Stimulated activated CD4-positive, alpha-beta T cell treated with anti-CD3 and anti-CD28 coated beads, Interleukin-4, amount 100 ng/mL, for 1 hour (primary cell): Measurements from ENCODE around the gene IFI30.

ENCODE experiments used
- DNase-seq: peaks from one replicate; pipeline ENCODE4 v3.0.0-alpha.2; 2020

Gene IFI30

DNA sequence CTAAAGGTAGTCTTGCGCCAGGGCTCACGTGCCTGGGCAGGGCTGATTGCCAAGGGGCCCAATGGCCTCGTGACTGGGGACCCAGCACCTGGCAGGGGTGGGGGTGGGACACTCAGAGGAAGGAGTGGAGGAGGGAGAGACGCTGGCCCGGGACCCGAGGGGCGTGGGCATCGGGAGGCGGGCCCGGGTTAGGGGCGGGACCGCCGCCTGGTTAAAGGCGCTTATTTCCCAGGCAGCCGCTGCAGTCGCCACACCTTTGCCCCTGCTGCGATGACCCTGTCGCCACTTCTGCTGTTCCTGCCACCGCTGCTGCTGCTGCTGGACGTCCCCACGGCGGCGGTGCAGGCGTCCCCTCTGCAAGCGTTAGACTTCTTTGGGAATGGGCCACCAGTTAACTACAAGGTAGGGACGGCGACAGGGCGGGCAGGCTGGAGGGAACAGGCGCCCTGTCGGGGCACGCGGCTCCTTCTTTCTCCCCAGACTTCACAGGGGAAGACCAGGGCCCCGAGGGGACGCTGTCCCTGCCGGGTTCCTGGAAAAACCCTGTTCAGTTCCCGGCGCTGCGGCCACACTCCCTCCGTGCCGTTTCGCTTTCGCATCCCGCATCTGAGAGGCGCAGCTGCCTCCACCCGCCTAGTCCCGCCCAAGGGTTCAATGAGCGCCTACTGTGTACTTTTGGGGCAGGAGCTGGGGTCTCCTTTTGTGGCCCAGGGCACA is at the start of gene IFI30:
TSS of gene IFI30 (plus strand) at position 242 of the 717 bp plus-strand sequence. CDS start at position 271, 29 bp downstream.
- peak; percentile 66 for DNase-seq

DNA sequence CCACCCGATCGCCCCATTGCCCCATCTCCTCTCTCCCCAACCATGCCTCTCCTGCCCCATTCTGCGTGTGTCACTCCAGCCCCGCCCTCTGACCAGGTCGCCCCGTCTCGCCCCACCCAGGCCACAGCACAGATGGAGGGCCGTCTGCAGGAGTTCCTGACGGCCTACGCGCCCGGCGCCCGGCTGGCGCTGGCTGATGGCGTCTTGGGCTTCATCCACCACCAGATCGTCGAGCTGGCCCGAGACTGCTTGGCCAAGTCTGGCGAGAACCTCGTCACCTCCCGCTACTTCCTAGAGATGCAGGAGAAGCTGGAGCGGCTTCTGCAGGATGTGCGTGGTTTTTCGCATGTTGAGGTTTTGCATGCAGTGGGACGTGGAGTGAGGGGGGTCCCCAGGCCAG is 49.8 kb upstream of the IFI30 start:
- no peak for DNase-seq

DNA sequence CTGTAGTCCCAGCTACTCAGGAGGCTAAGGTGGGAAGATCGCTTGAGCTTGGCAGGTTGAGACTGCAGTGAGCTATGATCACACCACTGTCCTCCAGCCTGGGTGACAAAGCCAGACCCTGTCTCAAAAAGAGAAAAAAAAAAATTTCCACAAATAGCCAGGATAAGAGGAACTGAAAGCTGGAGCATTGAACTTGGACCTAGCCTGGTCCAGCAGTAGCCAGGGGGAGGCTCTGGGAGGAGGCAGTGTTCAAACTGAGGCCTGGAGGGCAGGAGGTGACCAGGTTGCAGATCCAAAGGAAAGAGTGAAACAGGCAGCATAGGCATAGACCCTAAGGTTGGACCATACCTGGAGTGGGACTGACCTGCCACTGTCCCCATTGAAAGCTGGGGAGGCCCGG is 47.5 kb upstream of the IFI30 start:
- DNase-seq = no peak

DNA sequence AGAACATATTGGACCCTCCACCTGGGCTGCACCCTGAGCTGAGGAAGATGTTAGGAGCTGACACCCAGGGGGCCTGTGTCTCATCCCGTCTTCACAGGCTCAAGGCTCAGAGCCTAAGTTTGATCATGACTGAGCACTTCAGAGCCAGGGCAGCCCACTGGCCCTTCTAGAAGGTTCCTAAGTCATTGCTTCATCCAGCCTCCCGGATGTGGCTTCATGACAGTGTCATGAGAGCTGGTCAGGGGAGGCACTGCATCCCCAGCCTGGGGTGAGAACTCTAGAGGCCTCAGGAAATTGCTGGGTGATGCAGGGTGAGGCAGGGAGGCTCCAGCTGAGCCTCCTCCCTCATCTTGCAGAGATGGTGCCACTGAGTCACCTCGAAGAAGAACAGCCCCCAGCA is 45.6 kb upstream of the IFI30 start:
- no peak for DNase-seq

DNA sequence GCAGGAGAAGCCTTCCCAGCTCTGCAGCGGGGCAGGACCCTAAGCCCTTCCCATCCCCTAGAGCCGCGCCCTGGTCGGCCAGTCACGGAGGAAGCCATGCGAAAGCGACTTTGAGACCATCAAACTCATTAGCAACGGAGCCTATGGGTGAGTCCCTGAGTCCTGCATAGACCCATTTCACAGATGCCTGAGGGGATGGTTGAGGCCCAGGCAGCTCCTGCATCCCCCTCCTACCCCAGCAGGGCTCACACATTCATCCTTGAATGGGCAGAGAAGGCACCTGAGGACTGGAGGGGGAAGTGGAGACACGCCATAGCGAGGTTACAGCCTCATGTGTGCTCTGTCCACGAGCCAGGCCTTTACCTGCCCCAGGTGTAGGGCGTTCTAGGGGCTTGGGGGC is 44.8 kb upstream of the IFI30 start:
- DNase-seq = no peak

DNA sequence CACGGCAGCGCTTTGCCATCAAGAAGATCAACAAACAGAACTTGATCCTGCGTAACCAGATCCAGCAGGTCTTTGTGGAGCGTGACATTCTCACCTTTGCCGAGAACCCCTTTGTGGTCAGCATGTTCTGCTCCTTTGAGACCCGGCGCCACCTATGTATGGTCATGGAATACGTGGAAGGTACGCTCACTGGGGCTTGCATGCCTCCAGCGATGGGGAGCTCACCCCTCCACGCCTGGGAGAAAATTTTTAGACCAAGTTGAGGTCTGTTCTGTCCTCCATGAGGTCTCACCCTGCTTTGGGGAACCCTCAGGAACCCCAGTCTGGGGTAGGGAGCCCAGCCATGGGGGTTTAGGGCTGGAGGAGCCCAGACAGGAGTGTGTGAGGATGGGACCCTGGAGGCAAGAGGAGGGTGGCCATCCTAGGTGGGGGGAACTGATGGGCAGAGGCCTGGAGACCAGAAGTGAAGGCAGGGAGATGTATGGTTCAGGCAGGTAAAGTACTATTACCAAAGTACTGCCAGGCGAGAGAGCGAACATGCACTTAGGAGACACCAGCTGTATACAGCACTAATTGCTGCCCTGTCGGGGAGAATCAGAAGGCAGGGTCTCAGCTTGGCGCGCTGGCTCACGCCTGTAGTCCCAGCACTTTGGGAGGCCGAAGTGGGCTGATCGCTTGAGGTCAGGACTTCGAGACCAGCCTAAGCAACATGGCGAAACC is 42.9 kb upstream of the IFI30 start:
- DNase-seq = no peak

DNA sequence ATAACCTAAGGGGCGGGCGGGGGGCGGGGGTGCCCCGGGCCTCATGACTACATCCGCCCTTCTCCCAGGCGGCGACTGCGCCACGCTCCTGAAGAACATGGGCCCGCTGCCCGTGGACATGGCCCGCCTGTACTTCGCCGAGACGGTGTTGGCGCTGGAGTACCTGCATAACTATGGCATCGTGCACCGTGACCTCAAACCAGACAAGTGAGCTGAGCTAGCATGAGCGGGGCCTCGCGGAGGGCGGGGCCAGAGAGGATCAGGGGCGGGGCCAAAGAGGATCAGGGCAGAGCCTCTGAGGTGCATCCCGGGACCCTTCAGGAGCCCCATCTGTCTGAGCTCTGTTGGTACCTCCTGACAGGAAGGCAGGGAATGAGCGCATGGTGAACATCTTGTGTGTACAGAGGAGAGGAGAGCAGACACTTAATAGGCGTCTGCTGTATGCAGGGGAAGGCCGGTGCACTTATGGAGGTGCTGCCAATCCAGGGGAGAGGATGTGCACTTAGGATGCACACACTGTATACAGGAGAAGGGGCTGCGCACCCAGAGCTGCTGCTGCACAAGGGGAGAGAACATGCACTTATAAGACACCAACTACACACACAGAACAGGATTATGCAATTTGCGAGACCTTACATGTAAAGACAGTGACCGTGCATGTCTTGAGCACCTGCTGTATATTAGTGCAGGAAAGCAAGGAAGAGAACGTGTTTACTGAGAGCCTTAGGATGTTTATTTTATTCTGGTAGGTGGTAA is 41.6 kb upstream of the IFI30 start:
- no peak for DNase-seq

DNA sequence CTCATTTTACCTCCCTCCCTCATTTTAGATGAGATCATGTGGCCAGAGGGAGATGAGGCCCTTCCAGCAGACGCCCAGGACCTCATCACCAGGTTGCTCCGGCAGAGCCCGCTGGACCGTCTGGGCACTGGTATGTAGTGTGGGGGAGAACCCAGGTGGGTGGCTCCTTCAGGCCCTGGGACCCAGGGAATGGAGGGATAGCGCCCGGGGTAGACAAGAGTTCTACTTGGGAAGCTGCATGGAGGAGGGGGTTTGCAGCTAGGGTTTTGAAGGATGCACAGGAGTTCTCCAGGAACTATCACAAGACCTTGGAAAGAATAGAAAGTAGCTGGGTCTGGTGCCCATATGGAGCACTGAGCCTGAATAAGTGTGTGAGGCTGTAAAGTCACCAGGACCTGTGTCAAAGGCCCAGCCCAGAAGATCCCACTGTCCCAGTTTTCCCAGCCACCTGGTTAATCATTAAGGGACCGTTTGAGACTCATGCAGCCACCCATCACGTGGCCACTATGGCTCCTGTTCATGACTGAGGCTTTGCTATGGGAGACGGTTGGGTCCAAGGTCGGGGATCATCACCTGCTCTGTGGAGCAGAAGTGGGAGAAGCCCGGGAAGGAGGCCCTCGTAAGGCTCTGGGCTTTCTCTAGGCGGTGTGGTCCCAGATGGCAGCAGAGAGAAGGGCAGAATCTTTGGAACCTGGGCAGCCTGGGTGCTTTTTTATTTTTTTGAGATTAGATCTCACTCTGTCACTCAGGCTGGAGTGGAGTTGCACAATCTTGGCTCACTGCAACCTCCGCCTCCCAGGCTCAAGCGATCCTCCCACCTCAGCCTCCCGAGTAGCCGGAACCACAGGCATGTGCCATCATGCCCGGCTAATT is 37.7 kb upstream of the IFI30 start:
- no peak for DNase-seq

DNA sequence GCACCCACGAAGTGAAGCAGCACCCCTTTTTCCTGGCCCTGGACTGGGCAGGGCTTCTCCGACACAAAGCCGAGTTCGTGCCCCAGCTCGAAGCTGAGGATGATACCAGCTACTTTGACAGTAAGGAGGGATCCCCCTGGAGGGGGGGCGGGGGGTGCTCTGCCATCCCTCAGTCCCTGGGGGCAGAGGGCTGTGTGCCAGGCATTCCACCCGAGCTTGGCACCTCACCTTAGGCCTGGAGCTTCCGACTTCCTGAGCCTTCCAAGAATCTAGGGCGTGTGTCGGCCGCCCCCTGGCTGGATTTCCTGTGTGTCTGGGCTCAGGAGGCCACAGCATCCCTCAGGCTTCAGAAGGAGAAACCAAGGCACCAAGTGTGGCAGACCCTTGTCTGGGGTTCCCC is 36.4 kb upstream of the IFI30 start:
- DNase-seq = no peak

DNA sequence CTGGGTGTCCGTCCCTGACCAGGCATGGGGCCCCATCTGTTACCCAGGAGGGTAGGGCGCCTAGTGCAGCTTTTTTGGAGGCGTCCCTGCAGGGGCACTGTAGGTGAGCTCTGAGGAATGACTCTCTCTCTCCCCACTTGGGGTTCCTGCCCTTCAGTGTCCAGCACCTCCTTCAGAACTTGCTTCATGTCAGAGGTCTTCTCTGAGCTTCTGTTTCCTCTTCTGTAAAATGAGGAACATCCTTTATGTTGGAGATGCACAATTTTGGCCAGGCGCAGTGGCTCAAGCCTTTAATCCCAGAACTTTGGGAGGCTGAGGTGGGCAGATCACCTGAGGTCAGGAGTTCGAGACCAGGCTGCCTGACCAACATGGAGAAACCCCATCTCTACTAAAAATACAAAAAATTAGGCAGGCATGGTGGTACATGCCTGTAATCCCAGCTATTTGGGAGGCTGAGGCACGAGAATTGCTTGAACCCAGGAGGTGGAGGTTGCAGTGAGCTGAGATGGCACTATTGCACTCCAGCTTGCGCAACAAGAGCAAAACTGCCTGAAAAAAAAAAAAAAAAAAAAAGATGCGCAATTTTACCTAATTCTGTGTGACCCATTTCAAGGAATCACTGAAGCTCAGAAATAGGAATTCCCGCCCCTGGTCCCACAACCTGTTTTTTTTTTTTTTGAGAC is 35.8 kb upstream of the IFI30 start:
- DNase-seq = no peak

DNA sequence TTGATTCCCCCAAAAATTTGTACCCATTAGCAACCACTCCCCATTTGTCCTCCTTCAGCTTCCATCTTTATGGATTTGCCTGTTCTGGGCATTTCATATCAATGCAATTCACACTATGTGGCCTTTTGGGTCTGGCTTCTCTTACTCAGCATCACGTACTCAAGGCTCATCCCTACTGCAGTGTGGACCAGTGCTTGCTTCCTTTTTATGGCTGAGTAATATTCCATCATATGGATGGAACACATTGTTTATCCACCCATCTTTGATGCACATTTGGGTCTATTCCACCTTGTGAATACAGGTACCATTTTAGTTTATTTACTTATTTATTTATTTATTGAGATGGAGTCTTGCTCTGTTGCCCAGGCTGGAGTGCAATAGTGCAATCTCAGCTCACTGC is 33.1 kb upstream of the IFI30 start:
- DNase-seq = no peak

DNA sequence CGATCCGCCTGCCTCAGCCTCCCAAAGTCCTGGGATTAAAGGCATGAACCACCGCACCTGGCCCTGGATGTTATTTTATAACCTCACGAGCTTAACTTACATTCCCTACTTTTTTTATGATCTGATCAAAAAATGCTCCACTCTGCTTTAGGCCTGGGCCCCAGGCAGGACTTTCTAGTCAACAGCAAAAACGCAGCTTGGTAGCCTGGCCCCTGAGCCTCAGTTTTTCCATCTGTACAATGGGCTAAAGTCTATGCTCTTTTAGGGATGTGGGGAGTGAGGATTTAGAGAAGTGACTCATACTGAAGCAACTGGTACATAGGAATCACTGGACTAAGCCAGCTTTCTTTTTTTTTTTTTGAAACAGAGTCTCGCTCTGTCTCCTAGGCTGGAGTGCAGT is 32.6 kb upstream of the IFI30 start:
- DNase-seq = no peak

DNA sequence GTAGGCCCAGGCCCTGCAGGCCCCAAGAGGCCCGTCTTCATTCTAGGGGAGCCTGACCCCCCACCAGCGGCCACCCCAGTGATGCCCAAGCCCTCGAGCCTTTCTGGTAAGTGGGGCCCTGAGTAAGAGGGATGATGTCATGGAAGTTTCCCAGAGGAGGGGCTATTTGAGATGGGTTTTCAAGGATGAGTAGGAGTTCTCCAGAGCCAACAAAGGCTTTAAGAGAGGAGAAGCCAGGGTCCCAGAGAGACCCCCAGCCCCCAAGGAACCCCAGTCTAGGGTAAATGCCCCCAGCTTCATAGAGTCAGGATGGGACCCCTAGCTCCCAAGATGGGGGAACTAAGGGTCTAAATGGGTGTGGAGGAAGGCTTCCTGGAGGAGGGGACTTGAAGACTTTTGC is 29.7 kb upstream of the IFI30 start:
- no peak for DNase-seq

DNA sequence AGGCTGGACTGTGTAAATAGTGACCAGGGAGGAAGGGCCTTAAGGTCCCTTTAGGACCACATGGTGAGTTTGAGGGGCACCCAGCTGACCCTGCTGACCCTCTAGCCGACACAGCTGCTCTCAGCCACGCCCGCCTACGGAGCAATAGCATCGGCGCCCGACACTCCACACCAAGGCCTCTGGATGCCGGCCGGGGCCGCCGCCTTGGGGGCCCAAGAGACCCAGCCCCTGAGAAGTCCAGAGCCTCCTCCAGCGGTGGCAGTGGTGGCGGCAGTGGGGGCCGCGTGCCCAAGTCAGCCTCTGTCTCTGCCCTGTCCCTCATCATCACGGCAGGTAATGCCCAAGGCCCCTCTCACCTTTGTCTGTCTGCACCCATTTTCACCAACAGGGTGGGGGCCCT is 29.3 kb upstream of the IFI30 start:
- DNase-seq = no peak

DNA sequence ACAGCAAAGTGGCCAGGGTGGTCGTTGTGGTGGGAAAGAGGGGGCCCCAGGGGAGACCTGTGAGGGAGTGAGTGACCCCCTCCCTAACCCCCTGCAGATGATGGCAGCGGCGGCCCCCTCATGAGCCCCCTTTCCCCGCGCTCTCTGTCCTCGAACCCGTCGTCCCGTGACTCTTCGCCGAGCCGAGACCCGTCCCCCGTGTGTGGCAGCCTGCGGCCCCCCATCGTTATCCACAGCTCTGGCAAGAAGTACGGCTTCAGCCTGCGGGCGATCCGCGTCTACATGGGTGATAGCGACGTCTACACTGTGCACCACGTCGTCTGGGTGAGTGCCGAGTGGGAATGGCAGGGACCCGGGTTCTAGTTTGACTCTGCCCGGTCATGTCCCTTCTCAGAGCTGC is 28.7 kb upstream of the IFI30 start:
- no peak for DNase-seq

DNA sequence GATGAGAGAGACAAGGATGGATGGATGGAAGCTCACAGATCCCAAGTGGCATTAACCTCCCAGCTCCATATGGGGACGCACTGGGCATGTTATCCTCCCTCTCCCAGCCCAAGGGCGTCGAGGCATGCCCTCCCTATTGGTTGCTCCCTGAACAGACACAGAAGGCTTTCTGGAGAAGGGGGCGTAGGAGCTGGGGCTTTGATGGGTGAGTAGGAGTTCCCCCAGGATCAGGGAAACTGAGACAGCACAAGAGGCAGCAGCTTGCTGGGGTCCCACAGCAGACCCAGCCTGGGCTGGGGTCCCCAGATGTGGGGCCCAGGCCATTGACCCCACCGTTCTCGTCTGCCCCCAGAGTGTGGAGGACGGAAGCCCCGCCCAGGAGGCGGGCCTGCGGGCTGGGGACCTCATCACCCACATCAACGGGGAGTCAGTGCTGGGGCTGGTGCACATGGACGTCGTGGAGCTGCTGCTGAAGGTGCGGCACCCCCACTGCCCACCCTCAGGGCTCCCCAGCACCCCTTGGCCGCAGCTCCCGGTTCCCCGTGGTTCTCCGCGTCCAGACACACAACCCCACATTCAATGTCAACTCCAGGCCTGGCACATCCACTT is 28.1 kb upstream of the IFI30 start:
- no peak for DNase-seq

DNA sequence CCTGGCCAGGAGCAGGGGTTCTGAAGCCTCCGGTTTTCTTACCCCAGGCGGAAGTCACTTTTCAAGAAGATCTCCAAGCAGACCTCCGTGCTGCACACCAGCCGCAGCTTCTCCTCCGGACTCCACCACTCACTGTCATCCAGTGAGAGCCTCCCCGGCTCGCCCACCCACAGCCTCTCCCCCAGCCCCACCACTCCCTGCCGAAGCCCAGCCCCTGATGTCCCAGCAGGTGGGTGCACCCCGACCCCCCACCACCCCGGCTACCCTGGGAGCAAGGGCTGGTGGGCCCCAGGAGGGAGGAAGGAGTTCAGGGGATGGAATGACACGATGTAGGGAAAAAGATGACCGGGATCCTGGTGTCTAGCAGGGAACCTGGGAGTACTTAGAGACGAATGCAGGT is 26.2 kb upstream of the IFI30 start:
- no peak for DNase-seq

DNA sequence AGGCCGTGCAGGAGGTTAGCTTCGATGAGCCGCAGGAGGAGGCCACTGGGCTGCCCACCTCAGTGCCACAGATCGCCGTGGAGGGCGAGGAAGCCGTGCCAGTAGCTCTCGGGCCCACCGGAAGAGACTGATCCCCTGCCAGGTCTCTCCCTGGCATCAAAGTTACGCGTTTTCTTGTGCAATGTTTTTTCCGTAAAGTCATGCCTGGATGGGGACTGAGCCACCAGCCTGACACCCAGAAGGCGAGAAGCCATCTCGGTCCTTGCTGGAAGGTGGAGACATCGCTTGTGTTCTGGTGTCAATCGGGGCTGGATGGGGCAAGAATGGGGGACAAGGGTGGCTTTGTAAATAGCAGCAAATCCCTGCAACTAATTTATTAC is 24.0 kb upstream of the IFI30 start:
- no peak for DNase-seq

DNA sequence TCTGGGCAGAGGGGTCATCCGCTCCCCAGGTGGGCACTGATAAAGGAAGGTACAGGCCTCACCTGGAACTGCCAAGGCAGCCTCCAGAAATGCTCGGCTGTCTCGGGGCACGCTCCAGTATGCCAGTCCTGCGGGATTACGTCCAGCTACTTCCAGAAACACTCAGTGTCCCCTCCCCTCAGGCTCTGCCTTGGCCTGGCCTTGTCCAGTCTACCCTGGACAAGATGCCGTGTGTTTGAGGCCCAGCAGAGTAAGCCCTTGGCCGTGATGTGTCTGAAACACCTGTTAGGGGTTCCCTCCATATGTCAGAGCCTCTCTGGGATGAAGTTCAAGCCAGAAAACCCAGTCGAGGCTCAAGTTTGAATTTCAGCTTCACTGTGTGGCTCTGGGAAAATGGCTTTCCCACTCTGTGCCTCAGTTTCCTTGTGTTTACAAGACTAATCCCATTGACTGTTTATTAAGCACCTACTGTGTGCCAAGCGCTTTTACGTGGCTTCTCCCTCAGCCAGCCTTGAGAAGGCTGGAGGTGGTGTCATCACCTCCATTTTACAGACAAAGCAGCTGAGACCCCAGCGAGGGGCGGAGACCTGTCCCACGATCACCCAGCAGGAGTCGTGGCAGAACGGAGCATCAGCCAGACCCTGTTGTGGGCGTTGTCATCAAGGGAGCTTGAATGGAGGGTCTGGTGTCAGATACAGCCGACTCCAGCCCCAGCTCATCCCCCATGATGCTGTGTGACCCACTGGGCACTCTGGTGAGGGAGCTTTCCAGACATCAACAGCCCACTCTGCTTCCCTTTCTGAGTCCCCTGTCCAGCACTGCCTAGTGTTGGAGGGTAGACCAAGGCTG is 22.6 kb upstream of the IFI30 start:
- DNase-seq = no peak

DNA sequence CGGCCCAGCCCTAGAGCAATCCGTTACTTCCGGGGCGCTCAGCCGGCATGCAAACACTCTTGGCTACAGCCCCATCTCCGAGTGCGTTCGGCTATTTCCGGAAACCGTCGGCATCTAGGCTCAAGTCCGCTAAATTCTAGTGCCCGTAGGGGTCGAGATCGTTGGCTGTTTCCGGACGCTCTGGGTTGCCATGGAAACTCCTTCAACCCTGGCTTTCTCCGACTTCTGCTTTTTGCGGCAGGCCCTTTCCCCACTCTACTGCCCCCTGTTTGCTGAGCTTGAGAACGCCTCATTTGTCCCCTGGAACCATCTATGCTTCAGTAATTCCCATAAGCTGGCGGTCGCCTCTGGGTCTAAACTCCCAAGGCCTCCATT is 21.2 kb upstream of the IFI30 start:
- peak; percentile 98 for DNase-seq
